Gastrocnemius medialis (tissue), 4 donors: Measurements from ENCODE around the gene TCERG1L.

Experiments
- CTCF ChIP-seq, 5 experiments: fragments of 450-650 bp in 3 of 5; fragments of 200-600 bp in 2 of 5; sonication (generic) in 2 of 5; IDR thresholded peaks in 4 of 5; conservative IDR thresholded peaks in 1 of 5; 1 replicate in 4 of 5; 2 replicates in 1 of 5; pipeline ENCODE4 v1.5.1; 2016 to 2019; ENCODE audit warnings: antibody characterized with exemption in 5 of 5, mild to moderate bottlenecking in 3 of 5, moderate library complexity in 3 of 5
- POLR2A ChIP-seq, 2 donors: fragments of 450-650 bp; IDR thresholded peaks; one replicate each; pipeline ENCODE4 v1.6.1; 2017; ENCODE audit warnings: antibody characterized with exemption in 2 of 2, mild to moderate bottlenecking in 2 of 2, moderate library complexity in 2 of 2

GRCh38 chr10:131135716-131136115 lies 175.8 kb downstream of the TCERG1L start:
- TF ChIP-seq CTCF (IDR thresholded peaks at IDR 0.05 in 4 of 5, conservative IDR thresholded peaks at IDR 0.05 in 1 of 5) (no peak), POLR2A (IDR thresholded peaks at IDR 0.05) (no peak)
